Activated CD8-positive, alpha-beta memory T cell treated with anti-CD3 and anti-CD28 coated beads, Interleukin-2, amount 50 U/mL, for 24 hours (primary cell): Measurements from ENCODE around the gene FAM185A.
"Not testable (repeated sequence)": the region's sequence is repeated elsewhere in the genome, so short reads cannot be mapped to it uniquely, and the experiment has no call there.

Source experiments
- DNase-seq: peaks from one replicate; pipeline ENCODE4 v3.0.0-alpha.2; 2020; ENCODE audit errors: extremely low read depth

FAM185A gene

DNA sequence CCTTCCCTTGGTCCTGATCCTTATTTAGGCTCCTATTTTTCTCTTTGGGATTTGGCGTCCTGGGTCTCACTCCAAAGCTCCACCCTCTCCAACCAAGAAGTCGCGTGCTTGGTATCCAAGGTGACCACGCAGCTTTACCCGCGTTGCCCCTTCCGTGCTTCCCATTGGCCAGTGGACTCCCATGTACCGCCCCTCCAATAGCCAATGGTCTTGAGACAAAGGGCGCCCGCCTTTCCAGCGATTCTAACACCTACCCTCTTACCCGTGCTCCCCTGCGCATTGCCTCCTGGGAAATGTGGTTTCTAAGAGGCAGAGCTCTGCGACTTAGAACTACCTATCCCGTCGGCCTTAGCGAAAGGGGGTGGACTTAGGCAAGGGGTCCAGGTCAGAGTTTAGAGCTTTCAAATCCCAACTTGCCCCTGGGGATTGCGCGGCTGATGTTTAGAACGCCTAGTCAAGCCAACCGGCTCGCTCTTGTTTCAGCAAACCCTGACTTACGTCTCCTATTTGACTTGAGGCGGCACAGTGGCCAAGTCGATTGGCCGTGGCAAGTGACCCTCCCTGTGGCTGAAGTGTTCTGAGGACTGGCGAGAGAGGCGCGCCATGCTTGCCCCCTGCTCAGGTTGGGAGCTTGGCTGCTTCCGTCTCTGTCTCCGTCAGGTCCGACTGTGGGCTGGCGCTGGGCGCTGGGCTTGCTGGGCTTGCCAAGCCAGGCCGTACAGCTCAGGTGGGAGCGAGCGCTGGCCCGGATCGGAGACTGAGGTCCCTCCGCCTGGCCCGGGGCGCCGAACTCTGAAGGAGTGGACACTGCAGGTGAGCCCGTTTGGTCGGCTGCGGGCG, at the start of gene FAM185A:
Gene FAM185A (plus strand): TSS at position 395 of the 840 bp plus-strand sequence. CDS start 209 bp downstream, at position 604.
- peak; percentile 93 for DNase-seq

DNA sequence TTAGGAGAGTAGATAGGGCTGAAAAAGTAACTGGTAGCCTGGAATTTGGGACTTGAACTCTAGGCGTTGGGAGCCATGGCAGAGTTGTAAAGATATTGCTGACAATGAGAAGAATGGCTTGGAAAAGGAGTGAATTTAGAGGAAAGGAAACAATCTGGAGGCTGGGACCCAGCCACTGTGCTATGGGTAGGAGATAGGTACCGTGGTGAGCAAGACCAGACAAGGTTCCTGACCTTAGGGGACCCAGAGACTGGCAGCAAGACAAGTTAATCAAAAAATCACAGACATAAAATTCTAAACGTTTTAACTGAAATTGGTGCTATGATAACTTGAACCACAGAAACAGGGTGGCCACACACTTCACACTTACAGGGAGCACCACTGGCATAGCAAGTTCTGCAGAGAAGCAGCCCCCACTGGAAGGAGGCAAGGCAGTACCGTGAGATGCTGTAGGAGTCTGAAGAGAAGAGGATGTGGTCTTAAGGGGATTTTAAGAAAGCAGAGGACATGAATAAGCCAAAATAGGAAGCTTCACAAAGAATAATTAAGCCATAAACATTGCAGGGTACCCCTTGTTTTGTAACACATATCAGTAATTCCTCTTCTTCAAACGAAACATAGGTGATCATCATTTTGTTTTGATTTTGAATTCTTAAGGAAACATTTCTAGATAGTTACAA, 35.6 kb upstream of the FAM185A start:
- not testable (repeated sequence) for DNase-seq

DNA sequence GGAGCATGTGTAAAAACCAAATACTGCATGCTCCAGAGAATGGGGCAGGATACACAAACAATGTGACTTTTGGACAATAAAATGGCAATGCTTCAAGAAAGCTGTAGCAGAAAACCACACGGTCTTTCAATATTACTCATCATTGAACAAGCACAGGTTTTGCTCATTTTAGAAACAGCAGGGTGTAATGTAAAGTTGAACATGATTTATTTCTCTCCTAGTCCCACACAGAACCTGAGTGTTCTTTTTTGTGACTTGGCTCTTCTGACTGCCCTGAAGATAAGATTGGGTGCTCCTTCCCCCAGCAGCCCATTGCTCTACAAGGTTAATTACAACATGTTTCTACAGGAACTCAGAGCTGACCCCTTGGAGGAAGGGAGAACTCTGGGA, 35.1 kb upstream of the FAM185A start:
- not testable (repeated sequence) for DNase-seq

DNA sequence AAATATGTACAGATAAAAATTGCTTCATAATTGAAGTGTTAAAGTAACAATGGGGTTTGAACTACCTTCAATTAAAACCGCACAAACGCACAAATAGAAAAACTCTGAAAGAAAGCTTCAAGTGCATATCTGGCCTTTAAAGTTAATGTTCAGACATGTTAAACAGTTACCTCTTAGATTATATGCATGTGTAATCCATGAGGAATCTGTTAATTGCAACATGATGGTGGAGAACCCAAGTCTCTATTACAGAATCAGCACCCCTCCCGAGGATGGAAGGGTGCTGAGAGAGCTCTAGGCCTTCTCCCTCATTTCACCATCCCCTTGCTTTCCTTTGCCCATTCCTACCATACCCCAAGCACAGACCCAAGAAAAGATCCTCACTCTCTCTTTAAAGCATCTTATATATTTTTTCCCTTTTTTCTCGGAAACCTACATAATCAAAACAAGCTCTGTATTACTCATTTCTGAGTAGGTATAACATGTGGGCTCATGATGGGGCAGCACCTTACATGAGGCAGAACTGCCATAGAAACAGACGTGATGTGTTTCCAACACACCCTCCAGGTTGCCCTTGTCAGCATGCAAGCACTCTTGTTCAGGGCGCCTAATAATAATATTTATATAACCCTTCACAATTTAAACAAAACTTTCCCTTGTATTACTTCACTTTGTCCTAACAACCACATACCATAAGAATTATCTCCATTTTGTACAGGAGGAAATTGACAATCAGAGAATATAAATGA, 33.9 kb upstream of the FAM185A start:
- not testable (repeated sequence) for DNase-seq

DNA sequence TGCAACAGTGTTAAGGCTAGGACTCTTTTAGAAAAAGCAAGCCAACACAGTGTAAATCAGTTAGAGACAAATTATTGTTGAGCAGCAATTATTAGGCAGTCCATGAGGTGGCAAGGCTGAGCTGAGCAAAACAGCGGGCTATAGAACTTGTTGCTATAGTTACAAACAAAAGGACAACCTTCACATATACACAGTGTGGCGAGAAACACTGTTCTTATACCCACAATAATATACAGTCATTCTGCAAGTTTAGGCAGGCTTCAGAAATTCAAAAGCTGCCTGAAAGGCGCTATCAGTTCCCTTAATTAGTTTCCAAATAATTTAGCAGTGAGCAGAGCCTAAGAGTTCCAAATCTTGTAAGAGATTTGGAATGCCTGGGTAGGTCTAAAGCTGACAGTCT, 33.1 kb upstream of the FAM185A start:
- DNase-seq: not testable (repeated sequence)

DNA sequence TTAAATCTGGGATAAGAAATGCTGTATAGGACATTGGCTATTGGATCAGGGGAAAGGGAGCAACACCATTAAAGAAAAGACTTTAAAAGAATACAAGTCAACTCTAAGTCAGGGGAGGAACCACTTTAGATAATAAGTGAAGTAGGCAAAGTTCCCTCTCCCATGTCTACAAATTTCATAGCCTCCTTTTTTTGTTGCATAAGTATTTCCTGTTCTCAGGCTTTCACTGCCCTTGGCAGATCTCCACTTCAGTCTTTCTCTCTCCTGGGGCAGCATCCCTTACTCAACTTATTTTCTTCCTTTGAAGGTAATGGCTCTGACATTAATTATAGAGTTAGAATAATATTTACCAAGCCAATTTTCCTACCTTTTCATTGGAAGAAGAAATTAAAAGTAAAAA, 30.3 kb upstream of the FAM185A start:
- DNase-seq: not testable (repeated sequence)

DNA sequence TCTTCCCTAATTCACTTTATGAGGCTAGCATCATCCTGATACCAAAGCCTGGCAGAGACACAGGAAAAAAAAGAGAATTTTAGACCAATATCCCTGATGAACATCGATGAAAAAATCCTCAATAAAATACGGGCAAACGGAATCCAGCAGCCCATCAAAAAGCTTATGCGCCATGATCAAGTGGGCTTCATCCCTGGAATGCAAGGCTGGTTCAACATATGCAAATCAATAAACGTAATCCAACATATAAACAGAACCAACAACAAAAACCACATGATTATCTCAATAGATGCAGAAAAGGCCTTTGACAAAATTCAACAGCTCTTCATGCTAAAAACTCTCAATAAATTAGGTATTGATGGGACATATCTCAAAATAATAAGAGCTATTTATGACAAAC, 22.6 kb upstream of the FAM185A start:
- DNase-seq: not testable (repeated sequence)

DNA sequence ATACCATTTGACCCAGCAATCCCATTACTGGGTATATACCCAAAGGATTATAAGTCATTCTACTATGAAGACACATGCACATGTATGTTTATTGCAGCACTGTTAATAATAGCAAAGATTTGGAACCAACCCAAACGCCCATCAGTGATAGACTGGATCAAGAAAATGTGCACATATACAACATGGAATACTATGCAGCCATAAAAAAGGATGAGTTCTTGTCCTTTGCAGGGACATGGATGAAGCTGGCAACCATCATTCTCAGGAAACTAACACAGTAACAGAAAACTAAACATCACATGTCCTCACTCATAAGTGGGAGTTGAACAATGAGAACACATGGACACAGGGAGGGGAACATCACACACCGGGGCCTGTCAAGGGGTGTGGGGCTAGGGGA, 19.1 kb upstream of the FAM185A start:
- DNase-seq: not testable (repeated sequence)

DNA sequence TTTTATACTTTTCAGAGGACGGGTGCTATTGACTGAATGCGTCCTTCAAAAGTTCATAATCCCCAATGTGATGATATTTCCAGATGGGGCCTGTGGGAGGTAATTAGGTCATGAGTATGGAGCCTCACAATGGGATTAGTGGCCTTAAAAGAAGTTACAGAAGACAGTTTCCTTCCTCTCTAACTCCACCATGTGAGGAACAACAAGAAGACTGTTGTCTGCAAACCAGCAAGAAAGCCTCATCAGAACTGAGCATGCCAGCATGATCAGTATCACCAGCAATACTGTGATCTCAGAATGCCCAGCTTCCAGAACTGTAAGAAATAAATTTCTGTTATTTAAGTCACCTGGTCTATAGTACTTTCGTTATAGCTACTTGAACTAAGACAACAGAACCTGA, 18.4 kb upstream of the FAM185A start:
- not testable (repeated sequence) for DNase-seq

DNA sequence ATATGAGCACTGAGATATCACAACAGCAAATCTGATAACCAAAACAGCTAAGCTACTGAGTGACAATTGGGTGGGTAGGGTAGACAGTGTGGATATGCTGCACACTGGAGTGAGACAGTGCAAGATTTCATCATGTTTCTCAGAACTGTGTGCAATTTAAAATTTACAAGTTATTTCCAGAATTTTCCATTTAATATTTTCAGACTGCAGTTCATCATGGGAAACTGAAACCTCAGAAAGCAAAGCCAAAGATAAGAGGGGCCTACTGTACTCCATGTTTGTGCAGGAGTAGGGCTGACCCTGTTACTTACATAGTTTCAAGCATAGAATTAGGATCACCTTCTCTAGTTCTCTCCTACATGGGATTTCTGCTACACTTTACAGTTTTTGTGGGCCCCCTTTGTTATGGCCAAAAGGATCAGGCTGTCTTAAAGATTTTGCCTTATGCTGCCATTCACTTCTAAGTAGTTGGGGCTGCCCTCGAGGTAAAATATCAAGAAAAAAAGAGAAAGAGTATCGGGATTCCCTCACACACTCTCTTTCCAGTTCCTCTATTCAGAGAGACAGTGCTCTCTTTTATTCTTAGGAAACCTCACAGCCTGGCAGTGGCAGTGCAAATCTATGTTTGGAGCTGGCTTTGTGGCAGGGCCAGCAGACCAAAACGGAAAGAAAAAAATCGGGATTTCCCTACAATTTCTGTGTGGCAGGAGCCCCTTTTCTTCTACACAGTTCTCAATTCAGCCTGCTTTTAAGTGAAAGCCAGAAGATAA, 6.6 kb upstream of the FAM185A start:
- DNase-seq: not testable (repeated sequence)

DNA sequence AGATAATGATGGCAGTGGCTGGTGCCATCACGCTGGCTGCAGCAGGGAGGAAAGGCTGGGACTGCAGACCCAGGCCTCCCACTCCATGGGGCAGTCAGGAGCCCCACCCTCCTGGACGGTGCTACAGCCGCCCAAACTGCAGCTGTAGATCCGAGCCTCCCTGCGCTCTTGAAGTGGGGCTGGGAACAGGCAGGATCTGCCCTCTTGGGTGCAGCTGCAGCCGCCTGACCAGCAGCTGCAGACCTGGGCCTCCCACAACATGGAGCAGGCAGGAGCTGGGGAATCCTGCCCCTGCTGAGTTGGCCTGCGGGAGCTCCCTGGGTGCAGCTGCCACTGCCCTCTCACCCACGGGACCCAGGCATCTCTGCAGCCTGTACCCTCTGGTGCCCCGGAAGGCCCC, 4.9 kb upstream of the FAM185A start:
- DNase-seq: not testable (repeated sequence)

DNA sequence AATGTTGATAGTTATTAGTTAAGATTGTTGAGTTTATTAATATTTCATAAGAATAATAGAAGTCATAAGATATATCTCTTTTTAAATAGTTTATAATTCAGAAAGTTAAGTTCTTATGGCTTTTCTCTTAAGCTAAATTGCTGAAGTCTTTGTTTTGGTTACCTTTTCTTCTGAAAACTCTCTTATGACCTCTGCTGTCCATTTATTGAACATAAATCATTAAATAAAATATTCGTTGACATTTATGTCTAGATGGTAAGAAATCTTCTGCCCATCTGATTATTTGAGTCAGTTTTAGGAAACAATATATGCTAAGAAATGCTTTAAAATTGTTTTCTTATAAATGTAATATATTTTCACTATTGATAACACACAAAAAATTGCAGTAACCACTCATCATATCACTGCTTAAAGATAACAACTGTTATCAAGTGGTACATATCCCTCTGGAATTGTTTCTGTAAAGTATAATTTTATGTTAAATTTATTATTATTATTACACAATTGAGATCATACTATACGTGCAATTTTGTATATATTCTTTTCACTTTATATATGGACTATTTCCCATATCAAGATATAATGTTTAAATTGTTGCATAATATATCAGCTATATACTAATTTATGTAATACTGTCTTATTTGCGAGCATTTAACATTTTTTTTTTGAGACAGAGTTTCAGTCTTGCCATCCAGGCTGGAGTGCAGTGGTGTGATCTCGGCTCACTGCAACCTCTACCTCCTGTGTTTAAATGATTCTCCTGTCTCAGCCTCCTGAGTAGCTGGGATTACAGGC, 3.1 kb upstream of the FAM185A start:
- DNase-seq: not testable (repeated sequence)

DNA sequence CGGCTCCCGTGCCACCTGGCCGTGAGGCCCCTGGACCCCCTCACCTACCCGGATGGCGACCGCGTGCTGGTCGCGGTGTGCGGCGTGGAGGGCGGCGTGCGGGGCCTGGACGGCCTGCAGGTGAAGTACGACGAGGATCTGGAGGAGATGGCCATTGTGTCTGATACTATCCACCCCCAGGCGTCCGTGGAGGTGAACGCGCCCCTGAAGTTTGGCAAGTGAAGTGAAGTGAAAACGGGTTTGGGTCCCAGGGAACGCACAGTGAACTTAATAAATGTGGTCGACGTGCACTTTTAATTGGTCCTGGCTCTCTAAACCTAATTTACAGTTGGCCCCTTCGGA, 617 bp downstream of the FAM185A start:
- DNase-seq: not testable (repeated sequence)

DNA sequence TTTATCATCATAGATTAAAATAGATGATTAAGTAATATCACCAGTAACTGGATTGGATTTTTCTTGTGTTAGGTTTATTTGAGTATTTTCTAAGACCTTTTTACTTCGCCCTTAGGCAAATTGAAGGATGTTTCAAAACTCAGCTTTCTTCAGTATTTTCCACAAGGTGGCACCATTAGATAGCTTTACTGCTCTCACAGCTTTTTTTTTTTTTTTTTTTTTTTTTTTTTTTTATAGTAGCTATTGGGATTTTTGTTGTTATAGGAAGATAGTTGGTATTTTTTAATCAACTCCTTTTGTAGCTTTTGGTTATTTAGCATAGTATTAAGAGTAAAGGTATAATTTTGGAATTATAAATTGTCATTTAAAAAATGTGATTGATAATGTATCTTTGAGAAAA, 9.4 kb downstream of the FAM185A start:
- DNase-seq: not testable (repeated sequence)

DNA sequence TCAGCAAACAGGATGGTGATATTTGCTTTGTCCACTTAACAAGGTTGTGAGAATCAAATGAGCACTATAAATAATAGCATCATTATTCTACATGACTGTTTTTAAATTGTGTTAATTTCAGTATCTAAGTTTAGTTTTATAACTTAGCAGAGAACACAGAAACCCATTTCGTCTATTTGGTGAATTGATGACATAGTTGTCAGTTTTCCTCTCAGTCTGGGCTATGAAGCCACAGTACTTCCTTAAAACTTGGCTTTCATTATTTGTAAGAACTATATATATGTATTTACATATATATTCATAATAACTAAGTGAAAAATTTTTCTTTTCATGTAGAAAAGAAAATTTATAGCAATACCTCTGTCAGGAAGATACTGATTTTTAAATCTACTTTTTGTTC, 11.1 kb downstream of the FAM185A start:
- DNase-seq: not testable (repeated sequence)

DNA sequence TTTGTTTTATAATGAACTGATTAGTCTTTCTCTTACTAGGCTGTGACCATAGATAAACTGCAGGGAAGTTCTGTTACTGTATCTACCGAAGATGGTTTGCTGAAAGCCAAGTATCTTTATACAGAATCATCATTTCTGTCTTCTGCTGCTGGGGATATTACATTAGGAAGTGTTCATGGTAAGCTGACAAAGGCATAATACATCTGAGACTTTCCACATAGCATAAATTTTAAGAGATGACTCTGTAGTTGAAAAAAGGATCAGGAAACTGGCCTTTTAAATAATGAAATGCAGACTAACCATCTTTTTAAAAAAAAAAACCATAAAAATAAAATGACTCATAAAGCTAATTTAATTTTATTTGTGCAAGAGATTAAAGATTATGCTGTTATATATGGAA, 12.4 kb downstream of the FAM185A start:
- not testable (repeated sequence) for DNase-seq

DNA sequence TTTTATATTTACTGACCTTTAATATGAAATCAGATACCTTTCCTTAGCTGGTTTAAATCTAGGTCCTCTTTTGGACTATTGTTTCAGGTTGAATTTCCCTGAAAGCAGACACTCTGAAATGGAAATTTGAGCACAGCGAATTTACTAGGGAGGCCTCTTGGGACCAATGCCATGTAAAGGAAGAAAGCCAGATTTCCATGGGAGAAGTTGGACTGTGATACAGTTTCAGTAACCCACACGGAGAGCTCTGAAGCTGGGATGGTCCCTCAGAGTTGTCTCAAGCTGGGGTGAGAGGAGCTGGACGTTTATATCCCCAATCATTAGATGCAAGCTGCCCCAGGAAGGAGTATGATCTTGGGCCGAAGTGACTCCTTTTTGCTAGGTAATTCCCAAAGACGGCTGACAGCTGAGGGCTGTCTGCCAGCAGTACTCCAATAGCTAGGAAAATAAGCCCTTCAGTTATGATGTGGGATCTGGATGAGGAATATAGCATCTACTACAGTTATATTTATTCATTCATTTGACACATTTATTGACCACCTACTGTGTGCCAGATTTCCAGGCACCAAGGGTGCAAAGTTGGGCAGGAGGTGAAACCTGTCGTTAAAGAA, 14.6 kb downstream of the FAM185A start:
- DNase-seq: not testable (repeated sequence)

DNA sequence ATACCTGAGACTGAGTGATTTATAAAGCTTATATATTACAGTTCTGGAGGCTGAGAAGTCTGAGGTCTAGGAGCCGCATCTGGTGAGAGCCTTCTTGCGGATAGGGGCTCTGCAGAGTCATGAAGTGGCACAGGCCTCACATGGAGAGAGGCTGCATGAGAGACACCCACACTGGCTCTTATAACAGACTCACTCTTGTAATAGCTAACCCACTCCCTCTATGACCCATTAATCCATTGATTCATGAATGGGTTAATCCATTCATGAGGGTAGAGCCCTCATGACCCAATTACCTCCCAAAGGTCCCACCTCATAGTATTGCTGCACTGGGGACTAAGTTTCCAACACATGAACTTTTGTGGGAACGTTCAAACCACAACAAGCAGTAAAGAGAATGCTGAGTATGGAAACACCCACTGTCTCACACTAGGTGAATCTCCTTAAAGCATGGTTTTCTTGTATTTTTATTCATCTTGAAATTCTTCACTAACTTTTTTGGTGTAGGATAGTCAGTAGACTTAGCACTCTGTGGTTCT, 20.9 kb downstream of the FAM185A start:
- not testable (repeated sequence) for DNase-seq

DNA sequence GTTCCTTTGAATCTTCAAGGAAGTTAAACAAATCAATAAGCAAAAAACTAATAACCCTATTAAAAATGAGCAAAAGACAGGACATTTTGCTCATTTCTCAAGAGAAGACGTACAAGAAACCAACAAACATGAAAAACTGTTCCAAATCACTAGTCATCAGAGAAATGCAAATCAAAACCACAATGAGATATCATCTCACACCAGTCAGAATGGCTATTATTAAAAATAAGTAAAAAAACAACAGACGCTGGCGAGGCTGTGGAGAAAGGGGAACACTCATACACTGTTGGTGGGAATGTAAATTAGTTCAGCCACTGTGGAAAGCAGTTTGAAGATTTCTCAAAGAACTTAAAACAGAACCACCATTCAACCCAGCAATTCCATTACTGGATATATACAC, 21.7 kb downstream of the FAM185A start:
- not testable (repeated sequence) for DNase-seq

DNA sequence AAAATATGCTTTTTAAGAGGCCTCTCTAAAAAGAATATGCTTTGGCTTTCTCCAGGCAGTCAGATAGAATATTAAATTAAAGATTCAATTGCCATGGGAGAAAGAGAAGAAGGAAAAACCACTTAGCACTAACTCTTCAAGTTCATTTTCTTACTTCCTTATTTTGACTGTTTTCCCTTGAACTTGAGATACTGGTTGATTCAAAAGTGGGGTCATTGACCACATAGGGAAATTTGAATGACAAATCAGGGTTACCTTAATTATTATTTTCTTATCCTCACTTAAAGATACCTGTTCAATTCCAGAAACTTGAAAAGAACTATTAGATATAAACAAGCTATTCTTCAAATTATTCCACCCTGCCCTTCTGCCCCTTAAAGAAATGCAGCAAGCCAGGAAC, 27.4 kb downstream of the FAM185A start:
- DNase-seq: not testable (repeated sequence)
